Measurements from ENCODE around the gene CACNA2D2. TPM values are rescaled to one million over a fixed set of nuclear protein-coding genes. Genes with fewer than 3 reads are reported as not detected.

The CACNA2D2 gene
- total and polyA plus RNA-seq, 4 donors: 0.75 to 3.2 (median 2.2) TPM

DNA sequence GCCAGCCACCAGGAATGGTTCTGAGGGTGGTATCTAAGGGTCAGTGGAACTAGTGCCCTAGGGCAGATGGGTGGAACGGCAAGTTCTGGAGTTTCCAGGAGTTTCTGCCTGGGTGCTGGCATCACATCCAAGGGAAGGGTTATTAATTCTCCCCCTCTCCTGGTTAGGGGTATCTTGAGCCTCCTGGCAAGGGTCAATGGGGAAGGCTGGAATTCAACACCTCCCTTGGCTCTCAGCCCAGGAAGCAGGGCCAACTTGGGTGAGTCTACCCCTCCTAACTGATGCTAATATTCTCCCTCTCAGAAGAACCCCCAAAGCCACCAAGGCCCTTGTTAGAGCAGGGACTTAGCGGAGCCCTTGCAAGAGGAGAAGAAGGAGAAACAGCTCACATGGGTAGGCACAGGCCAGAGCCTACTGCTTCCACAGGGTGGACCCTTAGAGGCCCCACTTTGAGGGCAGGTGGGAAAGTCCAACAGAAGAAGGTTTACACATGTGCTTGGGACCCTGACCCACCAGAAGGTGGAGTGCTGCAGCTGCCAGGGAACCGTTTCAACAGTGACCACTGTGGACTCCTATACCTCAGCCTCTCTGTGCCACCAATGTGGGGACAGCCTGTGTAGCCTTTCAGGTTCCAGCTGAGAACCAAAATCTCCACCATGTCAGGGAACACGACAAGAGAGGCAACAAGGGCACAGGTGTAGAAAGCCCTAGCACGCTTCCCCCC, 147.4 kb downstream of the CACNA2D2 start:
- no peak overlapping the region for H3K4me3 ChIP-seq (ENCODE audit: low read length in 2 of 2)
- peaks cover 0 to 5% of the 10 kb centered on the region in 2 donors for H3K36me3 ChIP-seq (ENCODE audit: control insufficient read depth in 1 of 2, insufficient read depth in 2 of 2, low read length in 1 of 2)
- no peaks in the 10 kb centered on the region for H3K27me3 ChIP-seq (ENCODE audit: control insufficient read depth in 1 of 2, insufficient read depth in 2 of 2, low read length in 1 of 2)
- no peaks in the 10 kb centered on the region for H3K4me1 ChIP-seq (ENCODE audit: control insufficient read depth in 1 of 2, insufficient read depth in 2 of 2, low read length in 2 of 2)
- no peaks in the 10 kb centered on the region for H3K9me3 ChIP-seq (ENCODE audit: control insufficient read depth, low read length)
- ATAC-seq (ENCODE audit: low FRiP score) (no peak), DNase-seq (no peak)
- WGBS, 2 donors: 42 to 46% methylated on average over 5 of the region's 5 CpGs
- H3K27ac ChIP-seq (ENCODE audit: low read depth in 1 of 2, low read length in 2 of 2): peak overlapping the region in 1 of 2 donors; percentile 26
- intact Hi-C loops (cut with DNase I): loop anchor here in 1 of 2 donors (10.0 kb wide), 1 partner anchor 1039 kb away; the partner anchor contains the start of gene RBM15B

DNA sequence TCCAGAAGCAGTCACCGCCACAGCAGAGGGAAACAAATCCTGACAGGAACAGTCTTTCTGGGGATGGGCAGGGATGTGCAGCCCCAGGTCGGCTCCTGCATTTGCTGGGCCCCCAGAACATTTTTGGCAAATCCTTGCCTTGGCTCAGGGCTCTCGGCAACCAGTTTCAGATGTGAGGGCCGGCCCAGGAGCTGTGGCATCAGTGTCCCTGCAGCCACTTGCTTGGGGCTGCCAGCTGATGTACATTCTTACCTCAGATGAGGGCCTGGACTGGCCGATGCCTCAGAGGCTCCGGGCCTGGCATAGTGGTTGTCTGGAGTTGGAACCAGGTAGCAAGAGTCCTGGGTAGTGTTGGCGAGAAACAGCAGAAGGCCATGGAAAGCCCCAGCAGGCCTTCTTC, 148.6 kb downstream of the CACNA2D2 start:
- DNase-seq: no peak
- H3K9me3 ChIP-seq (ENCODE audit: control insufficient read depth, low read length): no peaks in the 10 kb centered on the region
- peaks cover 0 to 5% of the 10 kb centered on the region in 2 donors for H3K36me3 ChIP-seq (ENCODE audit: control insufficient read depth in 1 of 2, insufficient read depth in 2 of 2, low read length in 1 of 2)
- no peak overlapping the region for H3K4me3 ChIP-seq (ENCODE audit: low read length in 2 of 2)
- H3K27ac ChIP-seq (ENCODE audit: low read depth in 1 of 2, low read length in 2 of 2): no peak overlapping the region
- no peaks in the 10 kb centered on the region for H3K27me3 ChIP-seq (ENCODE audit: control insufficient read depth in 1 of 2, insufficient read depth in 2 of 2, low read length in 1 of 2)
- intact Hi-C loops (cut with DNase I): loop anchor here in 1 of 2 donors (5.0 to 10.0 kb wide), 2 partner anchors 257 to 1040 kb away; partner anchors contain the start of genes CISH and RBM15B
- WGBS, 2 donors: 78 to 83% methylated on average over 7 of the region's 7 CpGs
- no peaks in the 10 kb centered on the region for H3K4me1 ChIP-seq (ENCODE audit: control insufficient read depth in 1 of 2, insufficient read depth in 2 of 2, low read length in 2 of 2)
- ATAC-seq (ENCODE audit: low FRiP score): no peak

DNA sequence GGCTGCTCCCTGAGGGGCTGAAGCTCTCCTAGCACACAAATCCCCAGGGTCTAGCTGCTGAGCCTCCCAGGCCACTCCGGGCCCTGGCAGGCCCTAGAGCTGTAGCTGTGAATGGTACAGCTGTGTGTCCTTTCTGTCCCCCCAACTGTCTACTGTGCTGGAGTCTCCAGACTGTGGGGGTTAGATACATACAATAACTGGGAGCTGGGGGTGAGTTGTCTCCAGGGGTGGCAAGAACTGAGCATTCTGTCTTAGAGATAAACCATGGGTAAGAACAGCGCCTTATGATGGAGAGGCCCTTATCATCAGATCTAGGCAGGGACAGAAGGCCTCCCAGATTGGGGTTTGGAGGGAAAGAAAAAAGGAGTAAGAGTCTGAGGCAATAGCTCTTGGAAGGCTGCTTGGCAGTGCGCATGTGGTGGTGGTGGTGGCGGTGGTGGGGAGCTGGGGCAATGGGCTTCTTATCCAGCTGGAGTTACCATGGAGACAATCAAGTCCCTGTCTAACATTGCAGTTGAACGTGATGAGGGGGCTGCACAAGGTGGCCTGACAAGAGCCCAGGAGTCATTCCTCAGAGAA, 149.2 kb downstream of the CACNA2D2 start:
- no peaks in the 10 kb centered on the region for H3K27me3 ChIP-seq (ENCODE audit: control insufficient read depth in 1 of 2, insufficient read depth in 2 of 2, low read length in 1 of 2)
- WGBS, 2 donors: 65 to 69% methylated on average over 5 of the region's 5 CpGs
- no peak overlapping the region for H3K27ac ChIP-seq (ENCODE audit: low read depth in 1 of 2, low read length in 2 of 2)
- H3K4me1 ChIP-seq (ENCODE audit: control insufficient read depth in 1 of 2, insufficient read depth in 2 of 2, low read length in 2 of 2): no peaks in the 10 kb centered on the region
- DNase-seq (no peak), ATAC-seq (ENCODE audit: low FRiP score) (no peak)
- intact Hi-C loops (cut with DNase I): loop anchor here in 1 of 2 donors (5.0 to 10.0 kb wide), 2 partner anchors 258 to 1041 kb away; partner anchors contain the start of genes CISH and RBM15B
- H3K9me3 ChIP-seq (ENCODE audit: control insufficient read depth, low read length): no peaks in the 10 kb centered on the region
- H3K36me3 ChIP-seq (ENCODE audit: control insufficient read depth in 1 of 2, insufficient read depth in 2 of 2, low read length in 1 of 2): peaks cover 0 to 5% of the 10 kb centered on the region in 2 donors
- H3K4me3 ChIP-seq (ENCODE audit: low read length in 2 of 2): no peak overlapping the region

DNA sequence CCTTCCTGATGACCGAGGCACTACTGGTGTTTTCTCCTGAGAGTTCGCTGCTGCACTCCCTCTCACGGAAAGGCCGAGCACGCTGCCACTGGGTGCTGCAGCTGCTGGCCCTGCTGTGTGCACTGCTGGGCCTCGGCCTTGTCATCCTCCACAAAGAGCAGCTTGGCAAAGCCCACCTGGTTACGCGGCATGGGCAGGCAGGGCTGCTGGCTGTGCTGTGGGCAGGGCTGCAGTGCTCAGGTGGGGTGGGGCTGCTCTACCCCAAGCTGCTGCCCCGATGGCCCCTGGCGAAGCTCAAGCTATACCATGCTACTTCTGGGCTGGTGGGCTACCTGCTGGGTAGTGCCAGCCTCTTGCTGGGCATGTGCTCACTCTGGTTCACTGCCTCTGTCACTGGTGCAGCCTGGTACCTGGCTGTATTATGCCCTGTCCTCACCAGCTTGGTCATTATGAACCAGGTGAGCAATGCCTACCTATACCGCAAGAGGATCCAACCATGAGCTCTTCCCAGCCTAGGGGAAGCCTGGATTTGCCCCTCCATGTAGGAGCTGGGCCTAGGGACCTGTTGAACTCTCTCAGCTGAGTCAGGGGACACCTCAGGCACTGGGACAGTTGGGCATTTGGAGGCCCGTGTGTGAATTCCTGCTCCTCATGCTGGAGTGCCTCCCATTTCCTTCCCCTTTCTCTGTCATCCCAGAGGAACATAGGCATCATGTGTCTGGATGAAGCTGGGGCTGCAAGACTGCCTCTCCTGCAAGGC, 150.0 kb downstream of the CACNA2D2 start:
- Histone ChIP-seq H3K27ac (ENCODE audit: low read depth in 1 of 2, low read length in 2 of 2) (no peak overlapping the region), H3K9me3 (ENCODE audit: control insufficient read depth, low read length) (no peaks in the 10 kb centered on the region), H3K4me1 (ENCODE audit: control insufficient read depth in 1 of 2, insufficient read depth in 2 of 2, low read length in 2 of 2) (no peaks in the 10 kb centered on the region), H3K4me3 (ENCODE audit: low read length in 2 of 2) (no peak overlapping the region), H3K36me3 (ENCODE audit: control insufficient read depth in 1 of 2, insufficient read depth in 2 of 2, low read length in 1 of 2) (peaks cover 0 to 5% of the 10 kb centered on the region in 2 donors), H3K27me3 (ENCODE audit: control insufficient read depth in 1 of 2, insufficient read depth in 2 of 2, low read length in 1 of 2) (no peaks in the 10 kb centered on the region)
- 77 to 78% methylated on average over 12 of the region's 12 CpGs for WGBS, 2 donors
- ATAC-seq (ENCODE audit: low FRiP score) (no peak), DNase-seq (no peak)
- intact Hi-C loops (cut with DNase I): loop anchor here in 1 of 2 donors (5.0 to 10.0 kb wide), 2 partner anchors 259 to 1041 kb away; partner anchors contain the start of genes CISH and RBM15B

DNA sequence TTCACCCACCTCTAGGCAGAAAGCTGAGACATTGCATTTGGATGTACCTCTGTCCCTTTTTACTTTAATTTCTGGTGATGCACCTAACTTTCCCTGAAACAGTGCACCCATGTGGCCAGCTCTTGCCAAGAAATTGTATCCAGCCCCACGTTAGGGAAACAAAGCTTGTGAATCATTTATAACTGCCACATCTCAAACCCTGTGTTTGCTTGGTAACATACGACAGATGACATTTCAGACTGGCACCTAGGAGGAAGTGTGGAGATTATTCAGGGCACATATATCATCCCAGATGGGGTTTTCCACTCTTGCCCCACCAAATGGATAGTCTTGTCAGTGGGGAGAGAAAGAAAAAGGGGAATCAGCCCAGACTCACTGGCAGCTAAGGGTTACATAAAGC, 150.7 kb downstream of the CACNA2D2 start:
- no peaks in the 10 kb centered on the region for H3K9me3 ChIP-seq (ENCODE audit: control insufficient read depth, low read length)
- H3K27me3 ChIP-seq (ENCODE audit: control insufficient read depth in 1 of 2, insufficient read depth in 2 of 2, low read length in 1 of 2): no peaks in the 10 kb centered on the region
- intact Hi-C loops (cut with DNase I): loop anchor here in 1 of 2 donors (5.0 to 10.0 kb wide), 2 partner anchors 260 to 1042 kb away; partner anchors contain the start of genes CISH and RBM15B
- no peak for ATAC-seq (ENCODE audit: low FRiP score)
- DNase-seq: no peak
- peaks cover 0 to 5% of the 10 kb centered on the region in 2 donors for H3K36me3 ChIP-seq (ENCODE audit: control insufficient read depth in 1 of 2, insufficient read depth in 2 of 2, low read length in 1 of 2)
- H3K27ac ChIP-seq (ENCODE audit: low read depth in 1 of 2, low read length in 2 of 2): no peak overlapping the region
- no peaks in the 10 kb centered on the region for H3K4me1 ChIP-seq (ENCODE audit: control insufficient read depth in 1 of 2, insufficient read depth in 2 of 2, low read length in 2 of 2)
- no peak overlapping the region for H3K4me3 ChIP-seq (ENCODE audit: low read length in 2 of 2)
- 13 to 17% methylated on average over 2 of the region's 2 CpGs for WGBS, 2 donors

DNA sequence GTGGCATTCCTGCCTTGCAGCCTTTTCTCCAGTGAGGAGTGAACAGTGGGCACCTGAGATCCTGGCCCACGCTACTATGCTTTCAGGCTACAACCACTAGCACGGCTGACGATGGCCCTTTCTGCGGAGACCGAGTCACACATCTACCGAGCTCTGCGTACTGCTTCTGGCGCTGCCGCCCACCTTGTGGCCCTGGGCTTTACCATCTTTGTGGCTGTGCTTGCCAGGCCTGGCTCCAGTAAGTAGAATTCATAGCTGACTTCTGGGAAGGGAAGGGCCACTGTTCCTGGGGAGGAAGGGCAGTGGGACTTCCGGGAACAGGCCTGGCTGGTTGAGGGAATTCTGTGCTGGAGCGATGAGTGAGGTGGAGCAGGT, 152.1 kb downstream of the CACNA2D2 start:
- H3K36me3 ChIP-seq (ENCODE audit: control insufficient read depth in 1 of 2, insufficient read depth in 2 of 2, low read length in 1 of 2): peaks cover 0 to 5% of the 10 kb centered on the region in 2 donors
- WGBS, 2 donors: 25 to 26% methylated on average over 11 of the region's 11 CpGs
- no peaks in the 10 kb centered on the region for H3K27me3 ChIP-seq (ENCODE audit: control insufficient read depth in 1 of 2, insufficient read depth in 2 of 2, low read length in 1 of 2)
- DNase-seq: no peak
- intact Hi-C loops (cut with DNase I): loop anchor here in 1 of 2 donors (5.0 to 10.0 kb wide), 2 partner anchors 261 to 1043 kb away; partner anchors contain the start of genes CISH and RBM15B
- H3K9me3 ChIP-seq (ENCODE audit: control insufficient read depth, low read length): no peaks in the 10 kb centered on the region
- peak overlapping the region in 1 of 2 donors; percentile 10 for H3K27ac ChIP-seq (ENCODE audit: low read depth in 1 of 2, low read length in 2 of 2)
- no peak for ATAC-seq (ENCODE audit: low FRiP score)
- no peaks in the 10 kb centered on the region for H3K4me1 ChIP-seq (ENCODE audit: control insufficient read depth in 1 of 2, insufficient read depth in 2 of 2, low read length in 2 of 2)
- H3K4me3 ChIP-seq (ENCODE audit: low read length in 2 of 2): no peak overlapping the region

DNA sequence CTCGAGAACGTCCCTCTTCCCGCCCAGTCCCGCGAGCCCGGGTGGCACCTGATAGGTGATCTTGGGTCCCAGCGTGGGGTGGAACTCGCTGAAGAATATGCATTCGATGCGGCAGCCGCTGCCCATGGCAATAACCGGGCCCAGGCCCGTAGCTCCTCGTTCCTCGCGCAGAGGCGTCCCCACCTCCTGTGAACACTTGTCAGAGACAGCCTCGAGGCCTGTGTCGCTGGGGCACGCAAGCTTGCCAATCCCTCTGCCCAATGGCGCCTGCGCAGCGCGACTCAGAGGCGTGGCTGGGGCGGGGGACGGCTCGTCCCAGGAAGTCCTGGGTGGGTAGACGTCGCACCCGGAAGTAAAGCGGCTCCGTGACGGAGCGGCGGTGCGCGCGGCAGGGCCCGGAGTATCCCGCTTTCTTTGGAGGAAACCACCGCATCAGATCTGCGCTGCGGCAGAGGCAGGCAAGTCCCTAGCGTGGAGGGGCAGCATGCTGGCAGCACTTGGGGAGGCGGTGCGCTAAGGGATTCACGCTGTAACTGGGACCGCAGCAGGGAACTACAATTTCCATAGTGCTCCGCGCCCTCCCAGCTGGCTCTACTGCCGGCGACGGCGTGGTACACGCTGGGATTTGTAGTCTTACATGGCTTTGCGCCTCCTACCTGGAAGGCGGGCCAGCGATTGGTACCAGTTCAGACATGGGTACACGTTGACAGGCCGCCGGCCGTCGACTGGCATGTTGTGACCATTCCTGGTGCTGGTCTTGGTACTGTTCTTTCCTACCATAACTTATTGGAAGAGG, 152.7 kb downstream of the CACNA2D2 start, which contains the start of the genes CYB561D2 and NPRL2:
TSS of gene CYB561D2 (plus strand) at position 336 of the 796 bp plus-strand sequence. CDS start 572 bp downstream, outside the sequence.
TSS of gene NPRL2 (minus strand) at position 249 of the 796 bp plus-strand sequence. CDS start at position 126, 123 bp downstream.
- intact Hi-C loops (cut with DNase I): loop anchor here in 1 of 2 donors (5.0 to 10.0 kb wide), 2 partner anchors 262 to 1044 kb away; partner anchors contain the start of genes CISH and RBM15B
- H3K36me3 ChIP-seq (ENCODE audit: control insufficient read depth in 1 of 2, insufficient read depth in 2 of 2, low read length in 1 of 2): peaks cover 0 to 5% of the 10 kb centered on the region in 2 donors

More for the DNA sequence above, 152.7 kb downstream of the CACNA2D2 start, which contains the start of the genes CYB561D2 and NPRL2:
- no peaks in the 10 kb centered on the region for H3K9me3 ChIP-seq (ENCODE audit: control insufficient read depth, low read length)
- H3K4me3 ChIP-seq (ENCODE audit: low read length in 2 of 2): peak within 1 kb of the TSS; percentile 15 to 51
- WGBS, 2 donors: 0% methylated on average over 64 of the region's 64 CpGs
- H3K27me3 ChIP-seq (ENCODE audit: control insufficient read depth in 1 of 2, insufficient read depth in 2 of 2, low read length in 1 of 2): no peaks in the 10 kb centered on the region
- H3K4me1 ChIP-seq (ENCODE audit: control insufficient read depth in 1 of 2, insufficient read depth in 2 of 2, low read length in 2 of 2): no peaks in the 10 kb centered on the region
- ATAC-seq (ENCODE audit: low FRiP score) (peak; percentile 95), DNase-seq (peak; percentile 99)
- peak within 1 kb of the TSS in 1 of 2 donors; percentile 75 for H3K27ac ChIP-seq (ENCODE audit: low read depth in 1 of 2, low read length in 2 of 2)
